CD4-positive, alpha-beta T cell treated with Interleukin-4 for 4 hours (primary cell): ENCODE measurements around the gene CD83.

ENCODE experiments used
- DNase-seq: peaks from one replicate; pipeline ENCODE4 v3.0.0-alpha.2; 2020

The CD83 gene

GRCh38 chr6:14151773-14152172 lies 34.2 kb downstream of the CD83 start:
- DNase-seq: no peak

GRCh38 chr6:14153228-14153627 lies 35.7 kb downstream of the CD83 start:
- DNase-seq: no peak

GRCh38 chr6:14159090-14159489 lies 41.5 kb downstream of the CD83 start:
- no peak for DNase-seq

DNA sequence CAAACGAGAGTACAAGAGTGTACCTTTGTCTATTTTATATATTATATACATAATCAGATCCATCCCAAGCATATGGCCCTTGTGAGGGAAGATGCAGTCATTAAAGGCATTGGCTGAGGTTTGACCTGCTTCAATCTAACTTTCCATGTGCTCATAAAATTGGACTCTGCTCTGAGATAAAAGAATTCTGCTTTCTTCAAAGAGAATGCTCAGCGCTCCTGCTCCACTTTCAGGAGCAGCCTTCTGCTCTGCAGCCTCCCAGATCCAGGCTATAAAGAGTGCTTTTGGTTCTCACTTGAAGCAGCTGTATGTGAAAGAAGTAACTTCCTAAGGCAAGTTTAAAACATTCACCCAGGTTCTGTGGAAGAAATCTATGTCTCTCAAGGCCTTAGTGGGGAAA lies 45.3 kb downstream of the CD83 start:
- DNase-seq: no peak

DNA sequence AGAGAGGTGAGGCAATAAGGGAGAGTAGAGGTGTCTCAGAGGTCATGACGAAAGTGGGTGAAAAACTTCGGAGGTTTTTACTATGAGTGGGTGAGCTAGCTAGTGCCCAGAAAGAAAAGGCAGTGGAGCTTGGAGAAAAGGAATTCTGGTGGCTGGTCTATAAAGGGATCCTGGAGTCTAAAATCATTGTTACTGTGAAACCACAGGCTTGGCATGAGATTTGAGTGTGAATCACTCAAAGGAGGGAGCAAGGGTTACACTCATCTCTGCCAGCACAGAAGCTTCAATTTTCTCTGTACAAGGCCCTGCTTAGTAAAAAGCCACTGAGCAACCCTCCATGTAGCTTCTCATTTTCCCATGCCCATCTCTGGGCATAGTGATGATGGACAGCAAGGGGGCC lies 47.5 kb downstream of the CD83 start:
- no peak for DNase-seq

- no peak for DNase-seq
These were observed 49.3 kb downstream of the CD83 start for GRCh38 chr6:14166839-14167238.

DNA sequence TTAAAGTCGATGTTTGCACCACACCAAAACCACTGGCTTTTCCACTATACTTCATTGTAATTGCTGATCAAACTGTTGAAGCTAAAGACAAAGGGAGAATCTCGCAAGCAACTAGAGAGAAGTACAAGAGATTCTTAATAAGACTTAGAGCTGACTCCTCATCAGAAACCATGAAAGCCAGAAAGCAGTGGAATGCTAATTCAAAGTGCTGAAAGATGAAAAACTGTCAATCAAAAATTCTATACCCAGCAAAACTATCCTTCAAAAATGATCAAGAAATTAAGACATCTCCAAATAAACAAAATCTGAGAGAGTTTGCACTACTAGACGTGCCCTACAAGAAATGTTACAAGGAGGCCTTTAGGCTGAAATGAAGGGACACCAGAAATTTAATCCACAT lies 52.6 kb downstream of the CD83 start:
- DNase-seq: no peak

DNA sequence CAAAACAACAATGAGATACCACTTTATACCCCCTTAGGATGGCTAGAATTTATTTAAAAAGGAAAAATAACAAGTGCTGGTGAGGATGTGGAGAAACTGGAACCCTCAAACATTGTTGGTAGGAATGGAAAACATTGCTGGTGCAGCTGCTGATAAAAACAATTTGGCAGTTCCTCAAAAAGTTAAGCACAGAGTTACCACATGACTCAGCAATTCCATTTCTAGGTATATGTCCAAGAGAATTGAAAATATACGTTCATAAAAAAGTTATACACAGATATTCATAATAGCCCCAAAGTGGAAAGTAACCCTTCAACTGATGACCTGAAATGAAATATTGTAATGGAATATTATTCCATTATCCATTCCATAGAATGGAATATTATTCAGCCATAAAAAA lies 55.0 kb downstream of the CD83 start:
- DNase-seq: no peak

- DNase-seq: no peak
These were observed 56.7 kb downstream of the CD83 start for GRCh38 chr6:14174226-14174625.

DNA sequence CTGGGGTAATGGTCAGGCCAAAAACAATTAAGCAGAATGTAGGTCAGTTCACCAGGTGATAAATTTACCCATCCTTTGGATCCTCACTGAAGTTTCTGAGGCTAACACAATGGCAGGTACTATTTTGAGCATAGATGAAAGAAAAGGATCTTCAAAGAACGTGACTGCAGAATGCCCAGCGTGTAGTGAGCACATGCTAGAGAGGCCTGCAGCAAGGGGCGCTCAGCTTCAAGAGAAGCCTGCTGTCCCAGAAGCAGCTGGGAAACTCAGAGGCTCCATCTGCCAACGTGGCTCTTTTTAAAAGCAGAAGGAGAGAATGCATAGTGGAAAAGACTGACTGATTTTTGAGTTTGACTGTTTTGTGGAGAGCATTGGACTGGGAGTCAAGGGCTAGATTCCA lies 57.4 kb downstream of the CD83 start:
- no peak for DNase-seq

- DNase-seq: no peak
These were observed 58.9 kb downstream of the CD83 start for GRCh38 chr6:14176429-14176828.

GRCh38 chr6:14177413-14178082 lies 60.0 kb downstream of the CD83 start:
- DNase-seq: no peak

DNA sequence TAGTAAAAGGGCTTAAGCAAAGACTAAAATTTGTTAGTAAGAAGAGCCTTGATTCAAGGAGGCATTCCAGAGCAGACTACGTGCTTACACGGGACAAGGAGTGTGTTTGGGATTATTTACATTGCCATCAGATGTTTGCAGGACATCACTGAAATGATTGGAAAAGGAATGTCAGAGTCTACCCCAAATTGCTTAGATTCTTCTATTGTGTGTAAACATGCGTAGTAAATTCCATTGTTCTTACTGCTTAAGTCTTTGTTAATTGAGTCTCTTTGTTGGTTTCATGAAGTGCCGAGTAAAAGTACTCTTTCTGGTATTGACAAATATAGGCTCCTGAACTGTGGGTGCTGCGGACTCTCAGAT lies 60.5 kb downstream of the CD83 start:
- no peak for DNase-seq

DNA sequence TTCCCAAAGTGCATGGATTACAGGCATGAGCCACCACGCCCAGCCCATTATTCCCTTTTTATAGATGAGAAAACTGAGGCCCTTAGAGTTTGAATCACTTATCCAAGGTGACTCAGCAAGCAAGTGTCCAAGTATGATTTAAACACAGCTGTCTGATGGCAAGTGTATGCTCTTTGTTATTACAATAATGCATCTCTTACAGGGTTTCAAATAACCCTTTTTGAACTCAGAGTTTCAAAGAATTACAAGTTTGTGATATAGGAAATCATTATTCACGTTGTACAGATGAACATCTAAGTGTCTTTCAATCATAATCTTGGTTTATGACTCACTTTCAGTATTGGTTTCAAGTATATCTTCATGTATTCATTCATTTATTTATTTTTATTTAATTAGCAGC lies 63.0 kb downstream of the CD83 start:
- no peak for DNase-seq

- no peak for DNase-seq
These were observed 65.3 kb downstream of the CD83 start for GRCh38 chr6:14182916-14183315.
